ENCODE data around the gene CHST3.
"Not testable (repeated sequence)": the region's sequence is repeated elsewhere in the genome, so short reads cannot be mapped to it uniquely, and the experiment has no call there.

Gene CHST3

GRCh38 chr10:71975087-71975870 is 11.1 kb downstream of the CHST3 start:
- no peak for DNase-seq

DNA sequence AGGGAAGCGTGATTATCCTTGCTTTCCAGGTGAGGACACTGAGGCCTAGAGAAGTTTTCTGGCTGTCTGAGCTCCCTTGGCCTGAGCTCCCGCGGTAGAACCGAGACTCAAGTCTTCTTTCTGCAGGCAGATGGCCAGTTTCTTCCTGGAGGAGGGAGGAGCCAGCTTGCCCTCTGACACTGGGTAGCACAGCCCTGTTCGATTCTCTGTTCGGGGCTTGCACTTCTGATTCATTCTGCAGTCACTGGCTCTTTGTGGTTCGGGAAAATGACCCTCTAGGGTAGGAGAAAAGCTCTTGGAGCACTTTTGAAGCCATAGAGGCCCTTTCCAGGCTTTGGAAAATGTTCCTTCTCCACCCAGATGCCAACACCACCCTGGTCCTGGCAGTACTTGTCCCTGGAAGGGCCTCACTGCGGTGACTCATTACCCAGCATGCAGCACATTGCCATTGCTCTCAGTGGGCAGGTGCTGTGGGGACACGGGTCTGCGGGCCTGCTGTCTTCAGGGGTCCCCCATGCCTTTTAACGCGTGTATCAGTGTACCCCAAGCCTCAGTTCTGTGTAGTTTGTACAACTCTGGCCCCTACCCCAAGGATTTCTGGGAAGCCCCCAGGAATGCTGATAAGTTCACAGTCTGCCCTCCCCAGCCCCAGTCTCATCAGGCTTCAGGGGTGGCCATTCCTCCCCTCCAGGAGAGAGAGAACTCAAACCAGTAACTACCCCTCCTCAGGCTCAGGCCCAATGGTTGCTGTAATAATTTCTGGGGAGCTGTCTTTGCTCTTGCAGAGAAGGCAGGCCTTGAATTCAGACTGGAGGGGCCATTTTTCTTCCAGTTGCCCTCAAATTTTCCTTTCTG is 11.9 kb downstream of the CHST3 start:
- DNase-seq = no peak

DNA sequence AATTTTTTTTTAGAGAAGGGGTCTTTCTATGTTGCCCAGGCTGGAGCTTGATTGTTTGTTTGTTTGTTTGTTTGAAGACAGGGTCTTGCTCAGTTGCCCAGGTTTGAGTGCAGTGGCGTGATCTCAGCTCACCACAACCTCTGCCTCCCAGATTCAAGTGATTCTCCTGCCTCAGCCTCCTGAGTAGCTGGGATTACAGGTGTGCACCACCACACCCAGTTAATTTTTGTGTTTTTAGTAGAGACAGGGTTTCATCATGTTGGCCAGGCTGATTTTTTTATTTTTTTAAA is 13.4 kb downstream of the CHST3 start:
- not testable (repeated sequence) for DNase-seq

GRCh38 chr10:71978476-71978875 is 14.3 kb downstream of the CHST3 start:
- DNase-seq = no peak

DNA sequence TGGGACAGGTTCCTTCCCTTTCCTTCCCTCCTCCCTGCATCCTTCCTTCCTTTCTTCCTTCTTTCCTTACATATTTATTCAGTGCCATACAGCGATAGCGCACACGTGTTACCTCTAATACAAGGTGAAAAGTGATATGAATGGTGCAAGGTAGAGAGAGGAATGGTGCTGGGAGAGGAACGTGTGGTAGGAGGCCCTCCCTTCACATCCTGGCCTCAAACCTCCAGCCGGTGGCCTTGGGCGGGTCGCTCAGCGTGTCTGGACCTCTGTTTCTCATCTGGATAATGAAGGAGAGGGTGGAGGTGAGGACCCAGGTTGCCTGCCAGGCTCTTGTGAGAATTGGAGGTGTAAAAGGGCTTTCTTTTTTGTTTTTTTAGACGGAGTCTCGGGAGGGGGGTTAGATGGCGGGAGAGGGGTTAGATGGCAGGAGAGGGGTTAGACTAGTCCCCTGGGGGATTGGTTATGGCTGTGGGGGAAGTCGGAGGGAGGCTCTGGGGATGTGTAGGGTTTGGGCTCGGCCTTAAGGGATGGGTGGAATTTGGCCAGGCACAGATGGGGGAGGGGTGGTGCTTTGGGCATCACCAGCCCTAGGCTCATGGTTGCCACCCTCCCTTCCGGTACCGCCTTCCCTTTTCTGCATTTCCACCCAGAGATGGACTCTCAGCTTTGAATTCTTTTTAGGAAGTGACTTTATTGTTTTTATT is 14.9 kb downstream of the CHST3 start:
- no peak for DNase-seq

DNA sequence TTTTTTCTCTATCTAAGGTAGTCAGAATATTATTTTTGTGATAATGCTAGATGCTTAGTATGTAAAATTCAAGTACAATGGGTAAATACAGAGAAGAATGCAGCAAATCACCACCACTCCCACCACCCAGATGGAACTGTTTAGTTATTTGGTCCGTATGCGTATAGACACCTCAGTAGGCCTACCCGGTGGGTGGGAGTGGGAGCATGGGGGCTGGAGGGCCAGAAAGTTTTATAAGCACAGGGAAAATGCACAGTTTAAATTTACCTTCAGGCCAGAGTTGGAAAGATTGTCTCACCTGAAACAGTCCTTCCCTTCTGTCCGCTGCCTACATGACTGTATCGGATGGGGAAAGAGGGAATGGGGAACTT is 15.5 kb downstream of the CHST3 start:
- DNase-seq = no peak

GRCh38 chr10:71980181-71981014 is 16.2 kb downstream of the CHST3 start:
- no peak for DNase-seq

DNA sequence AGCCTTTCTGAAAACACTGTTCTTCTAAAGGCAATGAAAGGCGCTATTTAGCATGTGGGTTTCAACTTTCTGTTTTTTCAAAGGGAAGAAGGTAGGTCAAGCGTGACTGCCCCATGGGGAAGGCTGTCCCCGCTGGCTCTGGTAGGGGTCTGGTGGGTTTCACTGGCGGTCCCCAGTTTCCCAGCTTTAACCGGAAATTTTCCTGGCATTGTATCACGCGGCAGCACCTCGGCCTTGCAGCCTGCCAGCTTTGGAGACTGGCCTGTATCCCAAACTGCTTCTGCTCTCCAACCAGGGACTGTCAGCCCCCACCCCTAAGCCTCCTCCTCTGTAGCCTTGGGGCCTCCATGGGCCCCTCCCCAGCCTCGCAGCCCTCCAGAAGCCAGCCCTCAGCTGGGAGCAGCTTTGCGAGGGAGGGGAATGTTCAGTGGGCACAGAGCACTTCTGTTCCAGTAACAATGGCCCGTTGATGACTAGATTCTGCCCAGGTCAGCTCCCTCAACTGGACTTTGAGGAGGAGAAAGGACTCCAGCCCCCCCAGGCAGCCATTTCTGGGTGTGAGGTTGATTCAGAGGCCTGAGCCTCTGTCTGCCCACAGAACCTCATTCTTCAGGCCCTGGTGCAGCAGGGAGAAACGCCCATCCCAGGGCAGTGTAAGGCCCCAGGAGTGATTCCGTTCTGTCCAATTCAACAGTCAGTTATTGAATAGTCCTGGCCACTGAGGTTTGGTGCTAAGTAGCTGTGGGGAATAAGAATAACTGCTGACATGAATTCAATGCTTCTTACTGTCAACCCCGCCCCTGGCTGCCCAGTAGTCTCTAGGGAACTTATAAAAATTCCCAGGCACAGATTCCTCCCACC is 17.1 kb downstream of the CHST3 start:
- no peak for DNase-seq

- DNase-seq = no peak
These were observed 17.7 kb downstream of the CHST3 start for GRCh38 chr10:71981876-71982230.

GRCh38 chr10:71982269-71983178 is 18.3 kb downstream of the CHST3 start:
- no peak for DNase-seq

DNA sequence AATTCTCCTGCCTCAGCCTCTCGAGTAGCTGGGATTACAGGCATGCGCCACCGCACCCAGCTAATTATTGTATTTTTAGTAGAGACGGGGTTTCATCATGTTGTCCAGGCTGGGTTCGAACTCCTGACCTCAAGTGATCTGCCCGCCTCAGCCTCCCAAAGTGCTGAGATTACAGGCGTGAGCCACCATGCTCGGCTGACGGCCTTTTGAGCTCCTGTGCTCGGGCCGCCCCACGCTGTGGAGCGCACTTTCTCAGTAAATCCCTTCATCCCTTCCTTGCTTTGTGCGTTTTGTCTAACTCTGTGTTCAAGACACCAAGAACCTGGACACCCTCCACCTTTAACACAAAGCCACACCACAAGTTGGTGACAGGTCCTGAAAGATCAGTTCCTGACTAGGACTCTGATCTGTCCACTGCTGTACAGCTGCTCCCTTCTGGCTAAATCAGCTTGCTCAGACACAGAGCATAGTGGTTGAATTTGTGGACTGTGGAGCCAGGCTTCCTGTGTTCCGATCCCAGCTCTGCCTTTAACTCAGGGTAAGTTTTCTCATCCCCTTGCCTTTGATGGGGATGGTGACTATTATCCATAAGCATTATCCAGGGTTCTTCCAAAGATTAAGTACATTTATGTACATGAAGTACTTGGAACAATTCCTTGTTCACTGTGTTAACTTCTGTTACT is 20.1 kb downstream of the CHST3 start:
- no peak for DNase-seq

- DNase-seq = no peak
These were observed 20.7 kb downstream of the CHST3 start for GRCh38 chr10:71984809-71985388.

GRCh38 chr10:71985542-71986250 is 21.5 kb downstream of the CHST3 start:
- no peak for DNase-seq

DNA sequence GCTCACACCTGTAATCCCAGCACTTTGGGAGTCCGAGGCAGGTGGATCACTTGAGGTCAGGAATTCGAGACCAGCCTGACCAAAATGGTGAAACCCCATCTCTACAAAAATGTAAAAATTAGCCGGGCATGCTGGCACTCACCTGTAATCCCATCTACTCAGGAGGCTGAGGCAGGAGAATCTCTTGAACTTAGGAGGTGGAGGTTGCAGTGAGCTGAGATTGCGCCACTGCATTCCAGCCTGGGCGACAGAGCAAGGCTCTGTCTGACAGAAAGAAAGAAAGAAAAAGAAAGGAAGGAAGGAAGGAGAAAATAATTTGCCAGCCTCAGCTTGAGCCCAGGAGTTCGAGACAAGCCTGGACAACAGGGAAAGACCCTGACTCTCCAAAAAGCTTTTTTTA is 24.7 kb downstream of the CHST3 start:
- DNase-seq = not testable (repeated sequence)

GRCh38 chr10:71989661-71990454 is 25.7 kb downstream of the CHST3 start:
- no peak for DNase-seq

DNA sequence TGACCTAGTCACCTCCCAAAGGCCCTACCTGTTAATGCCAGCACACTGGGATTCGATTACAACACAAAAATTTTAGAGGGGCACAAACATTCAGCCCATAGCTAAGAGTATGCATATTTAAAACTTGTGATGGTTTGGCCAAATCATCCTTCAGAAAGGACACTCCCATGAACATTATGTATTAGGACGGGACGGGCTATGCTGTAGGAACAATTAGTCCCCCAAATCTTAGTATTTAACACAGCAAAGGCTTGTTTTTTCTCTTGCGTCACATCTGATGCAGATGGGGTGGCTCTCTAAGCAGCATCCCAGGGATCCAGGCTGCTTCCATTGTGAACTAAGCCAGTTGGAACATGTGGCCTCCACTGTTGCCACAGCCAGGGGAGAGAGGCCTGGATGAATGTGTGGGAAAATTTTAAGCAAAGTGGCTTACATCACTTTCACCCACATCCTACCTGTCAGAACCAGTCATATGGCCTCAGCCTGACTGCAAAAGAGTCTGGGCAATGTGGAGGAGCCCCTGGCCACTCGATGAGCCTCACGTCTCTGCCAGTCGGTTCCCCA is 26.6 kb downstream of the CHST3 start:
- DNase-seq = no peak

GRCh38 chr10:71995449-71995848 is 31.3 kb downstream of the CHST3 start:
- no peak for DNase-seq
